Tibial nerve (tissue), 3 donors: Measurements from ENCODE around the gene TMEM235.

Source experiments
- CTCF ChIP-seq, 5 experiments: fragments of 200-600 bp in 3 of 5; fragments of 450-650 bp in 2 of 5; sonication (generic) in 3 of 5; IDR thresholded peaks; one replicate each; pipeline ENCODE4 v1.5.1; 2016 to 2019; ENCODE audit warnings: antibody characterized with exemption in 5 of 5, mild to moderate bottlenecking in 3 of 5, moderate library complexity in 2 of 5
- POLR2A ChIP-seq, 2 donors: fragments of 450-650 bp; IDR thresholded peaks; one replicate each; pipeline ENCODE4 v1.6.1; 2017; ENCODE audit warnings: antibody characterized with exemption in 2 of 2, mild to moderate bottlenecking in 2 of 2, moderate library complexity in 2 of 2

- no peak for TF ChIP-seq CTCF (IDR thresholded peaks at IDR 0.05)
- TF ChIP-seq POLR2A (IDR thresholded peaks at IDR 0.05) = no peak
These were observed 22.9 kb upstream of the TMEM235 start for GRCh38 chr17:78208486-78208885.
